GM12872 (cell line): ENCODE data around the gene OAS2.

Experiments used
- CTCF ChIP-seq: IDR thresholded peaks from 3 replicates; pipeline ENCODE4 v1.5.1; 2011; ENCODE audit warnings: low read depth, mild to moderate bottlenecking, low read length, moderate library complexity; ENCODE audit not compliant: insufficient read depth

The OAS2 gene

DNA sequence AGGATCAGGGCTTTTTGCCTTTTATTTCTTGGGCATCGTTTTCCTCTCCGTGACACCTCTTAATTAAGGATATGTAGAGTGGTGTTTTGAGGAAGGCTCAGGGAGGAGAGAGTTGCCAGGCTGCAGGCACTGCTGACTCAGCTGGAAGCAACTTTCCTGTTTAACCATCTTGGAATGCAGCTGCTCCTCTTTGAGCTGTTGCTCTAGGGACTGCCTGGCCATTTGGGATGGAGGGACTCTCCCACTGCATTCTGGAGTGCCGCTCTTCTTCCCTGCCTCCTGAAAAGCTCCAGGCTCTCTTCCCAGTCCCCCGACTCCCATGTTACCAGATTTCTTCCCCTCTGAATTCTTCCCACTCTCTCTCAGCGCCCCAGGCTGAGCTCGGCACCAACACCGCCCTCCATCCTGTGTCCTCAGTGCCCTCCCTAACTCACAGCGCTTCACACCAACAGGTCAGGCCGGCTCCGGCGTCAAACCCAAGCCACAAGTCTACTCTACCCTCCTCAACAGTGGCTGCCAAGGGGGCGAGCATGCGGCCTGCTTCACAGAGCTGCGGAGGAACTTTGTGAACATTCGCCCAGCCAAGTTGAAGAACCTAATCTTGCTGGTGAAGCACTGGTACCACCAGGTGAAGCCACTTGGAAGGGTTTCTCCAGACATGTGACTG is 34.2 kb upstream of the OAS2 start:
- no peak for TF ChIP-seq CTCF

DNA sequence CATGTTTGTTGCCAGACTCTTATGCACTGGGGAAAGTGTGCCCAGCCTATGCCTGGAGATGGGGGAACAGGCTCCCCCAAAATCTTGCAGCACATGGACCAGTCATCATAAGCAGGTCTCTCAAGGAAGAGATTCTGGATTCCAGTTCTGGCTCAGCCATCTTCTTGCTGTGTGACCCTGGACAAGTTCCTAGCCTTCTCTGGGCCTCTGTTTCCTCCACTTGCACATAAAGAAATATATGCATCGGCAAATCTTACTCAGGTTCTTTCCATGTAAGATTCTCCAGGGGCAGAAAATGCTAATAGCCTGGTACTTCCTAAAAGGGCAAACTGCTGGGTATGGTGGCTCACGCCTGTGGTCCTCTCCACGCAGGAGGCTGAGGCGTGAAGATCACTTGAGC is 32.8 kb upstream of the OAS2 start:
- no peak for TF ChIP-seq CTCF

DNA sequence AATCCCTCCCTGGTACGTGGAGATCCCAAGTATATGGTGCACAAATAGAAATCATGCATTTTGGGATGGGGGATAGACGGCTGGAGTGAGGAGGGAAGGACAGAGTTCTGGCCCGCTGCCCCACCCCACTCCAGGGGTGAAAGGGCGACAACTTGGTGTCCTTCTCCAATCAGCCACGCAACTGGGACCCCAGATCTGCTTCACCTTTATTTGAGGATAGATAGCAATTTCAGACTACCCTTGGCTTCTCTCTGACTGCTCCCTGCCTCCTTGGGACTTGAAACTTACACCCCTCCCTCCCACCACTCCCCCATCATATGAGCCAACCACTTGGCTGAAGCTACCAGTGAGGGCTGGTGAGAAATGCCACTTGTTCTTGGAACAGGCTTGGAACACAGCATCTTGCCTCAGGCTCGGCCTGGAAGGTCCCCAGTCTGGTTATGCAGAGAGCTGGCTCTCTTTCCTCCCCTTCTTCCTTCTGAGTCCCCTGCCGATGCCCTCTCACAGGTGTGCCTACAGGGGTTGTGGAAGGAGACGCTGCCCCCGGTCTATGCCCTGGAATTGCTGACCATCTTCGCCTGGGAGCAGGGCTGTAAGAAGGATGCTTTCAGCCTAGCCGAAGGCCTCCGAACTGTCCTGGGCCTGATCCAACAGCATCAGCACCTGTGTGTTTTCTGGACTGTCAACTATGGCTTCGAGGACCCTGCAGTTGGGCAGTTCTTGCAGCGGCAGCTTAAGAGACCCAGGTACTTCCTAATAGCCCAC is 31.9 kb upstream of the OAS2 start:
- no peak for TF ChIP-seq CTCF

GRCh38 chr12:112947314-112947713 is 31.0 kb upstream of the OAS2 start:
- TF ChIP-seq CTCF: no peak

DNA sequence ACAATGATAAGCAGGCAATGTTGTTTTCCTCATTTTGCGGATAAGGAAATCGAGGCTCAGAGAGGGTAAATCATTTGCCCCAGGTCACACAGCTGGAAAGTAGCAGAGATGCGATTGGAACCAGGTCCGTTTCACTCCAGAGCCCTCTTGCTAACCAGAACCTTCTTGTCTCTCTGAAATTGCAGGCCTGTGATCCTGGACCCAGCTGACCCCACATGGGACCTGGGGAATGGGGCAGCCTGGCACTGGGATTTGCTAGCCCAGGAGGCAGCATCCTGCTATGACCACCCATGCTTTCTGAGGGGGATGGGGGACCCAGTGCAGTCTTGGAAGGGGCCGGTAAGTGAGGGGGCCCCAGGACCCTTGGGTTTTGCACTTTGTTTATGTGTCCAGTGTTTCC is 30.6 kb upstream of the OAS2 start:
- no peak for TF ChIP-seq CTCF

GRCh38 chr12:112948806-112949205 is 29.5 kb upstream of the OAS2 start:
- no peak for TF ChIP-seq CTCF

DNA sequence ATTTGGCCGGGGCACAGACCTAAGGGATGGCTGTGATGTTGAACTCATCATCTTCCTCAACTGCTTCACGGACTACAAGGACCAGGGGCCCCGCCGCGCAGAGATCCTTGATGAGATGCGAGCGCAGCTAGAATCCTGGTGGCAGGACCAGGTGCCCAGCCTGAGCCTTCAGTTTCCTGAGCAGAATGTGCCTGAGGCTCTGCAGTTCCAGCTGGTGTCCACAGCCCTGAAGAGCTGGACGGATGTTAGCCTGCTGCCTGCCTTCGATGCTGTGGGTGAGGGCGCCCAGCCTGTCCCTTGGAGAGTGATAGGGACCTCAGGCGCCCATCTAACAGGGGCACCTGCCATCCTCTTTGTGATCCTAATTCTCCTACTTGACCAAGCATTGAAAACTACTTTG is 27.6 kb upstream of the OAS2 start:
- TF ChIP-seq CTCF: no peak
